Activated T-helper 9 cell treated with anti-CD3 and anti-CD28 coated beads, Interleukin-2, amount 50 U/mL, for 16 hours (primary cell): Measurements from ENCODE around the gene KHDC1.
A peak's percentile ranks its signal among the peaks of the same experiment; 100 is the strongest.
"Not testable (repeated sequence)": the region's sequence is repeated elsewhere in the genome, so short reads cannot be mapped to it uniquely, and the experiment has no call there.

Source experiments
- DNase-seq: peaks from one replicate; pipeline ENCODE4 v3.0.0-alpha.2; 2020; ENCODE audit warnings: low read depth

The KHDC1 gene, protein sequence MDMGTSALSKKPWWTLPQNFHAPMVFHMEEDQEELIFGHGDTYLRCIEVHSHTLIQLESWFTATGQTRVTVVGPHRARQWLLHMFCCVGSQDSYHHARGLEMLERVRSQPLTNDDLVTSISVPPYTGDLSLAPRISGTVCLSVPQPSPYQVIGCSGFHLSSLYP

GRCh38 chr6:73262671-73263569 is at the start of gene KHDC1:
TSS of gene KHDC1 (minus strand) at chr6:73263196. CDS start at chr6:73242517, 20,679 bp downstream.
- DNase-seq = peak; percentile 29

GRCh38 chr6:73310503-73310845 is 47.5 kb upstream of the KHDC1 start:
- not testable (repeated sequence) for DNase-seq

GRCh38 chr6:73309785-73310502 is 46.9 kb upstream of the KHDC1 start:
- DNase-seq = peak; percentile 44

- DNase-seq = no peak
Observed at GRCh38 chr6:73309535-73309784, 46.5 kb upstream of the KHDC1 start.

GRCh38 chr6:73308712-73309534 is 45.9 kb upstream of the KHDC1 start:
- DNase-seq = no peak

GRCh38 chr6:73303773-73304172 is 40.8 kb upstream of the KHDC1 start:
- not testable (repeated sequence) for DNase-seq

DNA sequence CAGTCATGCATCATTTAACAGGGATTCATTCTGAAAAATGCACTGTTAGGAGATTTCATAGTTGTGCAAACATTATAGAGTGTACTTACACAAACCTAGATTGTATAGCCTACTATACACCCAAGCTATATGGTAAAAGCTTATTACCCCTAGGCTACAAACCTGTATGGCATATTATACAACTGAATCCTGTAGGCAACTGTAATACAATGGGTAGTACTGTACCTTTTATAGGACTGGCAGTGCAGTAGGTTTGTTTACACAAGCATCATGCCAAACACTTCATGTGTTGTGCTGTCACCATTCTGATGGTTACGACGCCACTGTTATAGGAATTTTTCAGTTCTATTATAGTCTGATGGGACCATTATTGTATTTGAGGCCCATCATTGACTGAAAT is 39.3 kb upstream of the KHDC1 start:
- no peak for DNase-seq

GRCh38 chr6:73299151-73299971 is 36.4 kb upstream of the KHDC1 start:
- DNase-seq = no peak

DNA sequence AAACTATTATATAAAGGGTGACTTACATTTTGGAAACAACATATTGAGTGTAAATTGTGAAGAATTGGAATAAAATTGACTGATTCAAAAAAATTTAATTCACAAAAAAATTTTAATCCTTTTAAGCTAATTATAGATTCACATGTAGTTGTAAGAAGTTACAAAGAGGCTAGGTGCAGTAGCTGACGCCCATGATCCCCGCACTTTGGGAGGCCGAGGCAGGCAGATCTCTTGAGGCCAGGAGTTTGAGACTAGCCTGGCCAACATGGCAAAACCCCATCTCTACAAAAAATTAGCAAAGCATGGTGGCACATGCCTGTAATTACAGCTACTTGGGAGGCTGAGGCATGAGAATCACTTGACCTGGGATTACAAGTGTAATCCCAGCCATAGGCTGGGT is 30.3 kb upstream of the KHDC1 start:
- no peak for DNase-seq

- no peak for DNase-seq
Observed at GRCh38 chr6:73290435-73290834, 27.4 kb upstream of the KHDC1 start.

DNA sequence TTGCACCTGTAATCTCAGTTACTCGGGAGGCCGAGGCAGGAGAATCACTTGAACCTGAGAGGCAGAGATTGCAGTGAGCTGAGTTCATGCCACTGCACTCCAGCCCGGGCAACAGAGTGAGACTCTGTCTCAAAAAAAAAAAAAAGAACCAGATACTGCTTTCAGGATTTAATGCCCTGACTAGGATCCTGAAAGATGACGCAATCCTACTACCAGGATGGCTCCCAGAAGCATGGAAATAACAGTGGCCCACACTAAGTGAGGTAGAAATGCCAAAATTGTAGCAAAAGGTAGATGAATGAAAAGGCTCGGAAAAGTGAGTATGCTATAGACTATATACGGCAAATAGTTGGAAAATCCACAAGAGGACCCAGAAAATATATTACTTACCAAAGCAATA is 23.8 kb upstream of the KHDC1 start:
- DNase-seq = no peak

- DNase-seq = no peak
Observed at GRCh38 chr6:73285674-73286283, 22.8 kb upstream of the KHDC1 start.

DNA sequence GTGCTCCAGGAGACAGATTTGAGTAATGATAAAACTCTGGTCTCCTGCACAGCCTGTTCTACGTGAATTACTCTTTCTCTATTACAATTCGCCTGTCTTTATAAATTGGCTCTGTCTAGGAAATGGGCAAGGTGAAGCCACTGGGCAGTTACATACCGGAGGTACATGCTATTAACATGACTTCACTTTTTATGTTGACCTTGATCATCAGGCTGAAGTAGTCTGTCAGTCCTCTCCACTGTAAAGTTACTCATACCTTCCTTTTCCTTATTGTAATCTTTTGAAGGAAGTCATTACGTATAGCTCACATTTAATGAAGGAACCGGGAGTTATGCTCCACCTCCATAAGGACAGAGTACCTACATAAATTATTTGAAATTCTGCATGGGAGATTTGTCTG is 19.9 kb upstream of the KHDC1 start:
- no peak for DNase-seq

- not testable (repeated sequence) for DNase-seq
Observed at GRCh38 chr6:73281684-73282083, 18.7 kb upstream of the KHDC1 start.

DNA sequence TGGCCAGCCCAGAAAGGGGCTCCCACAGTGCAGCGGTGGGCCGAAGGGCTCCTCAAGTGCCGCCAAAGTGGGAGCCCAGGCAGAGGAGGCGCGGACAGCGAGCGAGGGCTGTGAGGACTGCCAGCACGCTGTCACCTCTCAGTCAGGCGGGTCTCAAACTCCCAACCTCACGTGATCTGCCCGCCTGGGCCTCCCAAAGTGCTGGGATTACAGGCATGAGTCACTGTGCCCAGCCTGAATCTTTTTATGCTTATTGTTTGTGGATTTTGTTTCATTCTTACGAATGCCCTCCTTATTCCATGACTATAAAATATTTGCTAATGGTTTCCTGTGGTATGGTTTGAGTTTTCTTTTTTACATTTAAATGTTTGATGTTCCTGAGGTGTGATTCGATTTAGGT is 6.3 kb upstream of the KHDC1 start:
- not testable (repeated sequence) for DNase-seq

DNA sequence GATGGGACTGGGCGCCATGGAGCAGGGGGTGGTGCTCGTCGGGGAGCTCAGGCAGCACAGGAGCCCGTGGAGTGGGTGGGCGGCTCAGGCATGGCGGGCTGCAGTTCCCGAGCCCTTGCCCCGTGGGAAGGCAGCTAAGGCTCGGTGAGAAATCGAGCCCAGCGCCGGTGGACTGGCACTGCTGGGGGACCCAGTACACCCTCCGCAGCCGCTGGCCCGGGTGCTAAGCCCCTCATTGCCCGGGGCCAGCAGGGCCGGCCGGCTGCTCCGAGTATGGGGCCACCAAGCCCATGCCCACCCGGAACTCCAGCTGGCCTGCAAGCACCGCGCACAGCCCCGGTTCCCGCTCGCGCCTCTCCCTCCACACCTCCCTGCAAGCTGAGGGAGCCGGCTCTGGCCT is 5.9 kb upstream of the KHDC1 start:
- not testable (repeated sequence) for DNase-seq

- no peak for DNase-seq
Observed at GRCh38 chr6:73264446-73264845, 1.4 kb upstream of the KHDC1 start.

- DNase-seq = no peak
Observed at GRCh38 chr6:73263570-73263909, 544 bp upstream of the KHDC1 start.

GRCh38 chr6:73258721-73259120 is 4.3 kb downstream of the KHDC1 start:
- no peak for DNase-seq

- not testable (repeated sequence) for DNase-seq
Observed at GRCh38 chr6:73254323-73254722, 8.7 kb downstream of the KHDC1 start.

DNA sequence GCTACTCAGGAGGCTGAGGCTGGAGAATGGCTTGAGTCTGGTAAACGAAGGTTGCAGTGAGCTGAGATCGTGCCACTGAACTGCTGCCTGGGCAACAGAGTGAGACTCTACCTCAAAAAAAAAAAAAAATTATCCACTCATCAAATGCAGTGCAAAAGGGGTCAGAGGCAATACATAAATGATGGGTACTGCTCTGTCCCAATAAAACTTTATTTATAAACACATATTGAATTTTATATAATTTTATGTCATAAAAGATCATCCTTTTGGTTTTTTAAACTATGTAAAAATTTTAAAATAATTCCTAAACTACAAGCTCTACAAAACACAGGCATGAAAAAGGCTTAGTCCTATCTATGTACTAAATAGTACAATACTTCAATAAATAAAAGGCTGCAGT is 10.3 kb downstream of the KHDC1 start:
- no peak for DNase-seq
